ENCODE measurements around the gene YWHAH. TPM values are rescaled to one million over a fixed set of nuclear protein-coding genes. Genes with fewer than 3 reads are reported as not detected.

YWHAH gene
- total and polyA plus RNA-seq, 2 of the 4 experiments (the other 2 are of a cell fraction): 147 to 173 TPM

DNA sequence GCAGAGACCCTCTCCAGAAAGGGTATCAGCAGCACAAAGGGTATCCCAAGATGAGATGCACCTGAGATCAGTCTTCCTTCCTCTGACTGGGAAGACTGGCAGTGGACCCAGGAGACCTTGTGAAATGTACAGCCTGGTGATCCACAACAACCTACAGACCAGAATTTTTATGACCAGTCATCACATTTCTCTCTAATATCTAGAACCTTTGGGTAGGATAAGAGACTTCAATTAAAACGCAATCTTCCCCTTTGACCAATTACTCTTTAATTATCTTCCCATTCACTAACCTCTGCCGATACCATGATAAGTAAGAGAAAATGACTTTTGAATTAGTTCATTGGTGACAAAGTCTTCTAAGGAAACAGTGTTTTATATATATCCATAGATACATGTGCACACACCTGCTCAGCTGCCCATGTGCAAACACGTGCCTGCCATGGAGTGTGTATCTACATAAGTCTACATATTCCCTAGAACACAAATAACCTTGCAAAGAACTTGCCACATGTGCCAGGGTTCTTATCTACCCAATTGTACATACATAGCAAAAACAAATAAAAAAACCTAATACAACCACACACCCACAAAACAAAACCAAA lies 54.5 kb downstream of the YWHAH start:
- no CpG with 5 or more reads among the region's 3 CpGs for WGBS, 2 experiments (ENCODE audit: extremely low coverage in 2 of 2, insufficient read length in 1 of 2)
- Histone ChIP-seq H3K9me1 (ENCODE audit: insufficient read depth, low read length) (no peaks in the 10 kb centered on the region), H3K27me3 (ENCODE audit: control insufficient read depth, insufficient read depth, low read length) (peaks cover 9% of the 10 kb centered on the region), H2BK15ac (ENCODE audit: low read depth, low read length) (no peak overlapping the region), H2BK20ac (ENCODE audit: low read depth, low read length) (no peak overlapping the region), H3K18ac (ENCODE audit: low read depth, low read length) (no peak overlapping the region), H4K20me1 (ENCODE audit: insufficient read depth, low read length) (no peaks in the 10 kb centered on the region), H3K9me3 (ENCODE audit: control insufficient read depth, insufficient read depth, low read length) (no peaks in the 10 kb centered on the region), H3K4me1 (ENCODE audit: control insufficient read depth, insufficient read depth, low read length) (no peaks in the 10 kb centered on the region), H3K9ac (ENCODE audit: low read depth, low read length) (no peak overlapping the region), H3K4me3 (ENCODE audit: insufficient read depth, low read depth, low read length) (no peak overlapping the region), H3K23ac (ENCODE audit: low read depth, low read length) (no peak overlapping the region), H3K4me2 (ENCODE audit: low read depth, low read length) (no peak overlapping the region), H2BK5ac (ENCODE audit: low read depth, low read length, poor library complexity, severe bottlenecking) (no peak overlapping the region), H3K79me1 (ENCODE audit: low read depth in 1 of 2, low read length in 2 of 2) (no peaks in the 10 kb centered on the region), H2AK9ac (replicated peaks; ENCODE audit: low read depth, low read length, poor library complexity) (no peak overlapping the region), H4K91ac (ENCODE audit: insufficient read depth, low read depth, low read length) (no peak overlapping the region), H4K8ac (ENCODE audit: low read depth in 2 of 2, low read length in 2 of 2) (no peak overlapping the region), H2BK120ac (ENCODE audit: low read depth, low read length) (no peak overlapping the region), H2AFZ (replicated peaks; ENCODE audit: low read length, poor library complexity) (no peak overlapping the region), H4K5ac (ENCODE audit: low read depth, low read length) (no peak overlapping the region), H3K36me3 (ENCODE audit: control insufficient read depth, insufficient read depth, low read length) (no peaks in the 10 kb centered on the region), H3K56ac (ENCODE audit: extremely low read depth, insufficient read depth, low read length) (no peak overlapping the region), H2AK5ac (ENCODE audit: low read depth, low read length) (no peak overlapping the region), H3K4ac (ENCODE audit: low read depth, low read length) (no peak overlapping the region), H3K27ac (ENCODE audit: insufficient read depth, low read length) (no peak overlapping the region), H3K14ac (replicated peaks; ENCODE audit: low read depth, low read length) (no peak overlapping the region)
- BruUV-seq (replicated peaks): no TSS peak
- dilution Hi-C loops (cut with HindIII; ENCODE audit: low sequenced_read_pairs, unreplicated experiment) (no loop called here), in situ Hi-C loops (cut with MboI; ENCODE audit: low sequenced_read_pairs) (no loop called here), intact Hi-C loops (cut with micrococcal nuclease) (no loop called here)
- DNase-seq (no peak), ATAC-seq (ENCODE audit: low read depth) (no peak)
- no peak for TF ChIP-seq MXI1 (IDR thresholded peaks at IDR 0.05; ENCODE audit: borderline replicate concordance, low read depth, low read length)
- no peak for TF ChIP-seq CHD1 (IDR thresholded peaks at IDR 0.05; ENCODE audit: low read depth, low read length)
- TF ChIP-seq MAFK (IDR thresholded peaks at IDR 0.05; ENCODE audit: low read depth, low read length): no peak
- no peak for TF ChIP-seq POLR2A (IDR thresholded peaks at IDR 0.05; ENCODE audit: low read depth, low read length)
- no peak for TF ChIP-seq MAZ (IDR thresholded peaks at IDR 0.05; ENCODE audit: borderline replicate concordance, low read depth, low read length)
- TF ChIP-seq BHLHE40 (IDR thresholded peaks at IDR 0.05; ENCODE audit: low read depth, low read length): no peak
- TF ChIP-seq RFX5 (IDR thresholded peaks at IDR 0.05; ENCODE audit: low read depth, low read length): no peak
- TF ChIP-seq, protein P1, sequence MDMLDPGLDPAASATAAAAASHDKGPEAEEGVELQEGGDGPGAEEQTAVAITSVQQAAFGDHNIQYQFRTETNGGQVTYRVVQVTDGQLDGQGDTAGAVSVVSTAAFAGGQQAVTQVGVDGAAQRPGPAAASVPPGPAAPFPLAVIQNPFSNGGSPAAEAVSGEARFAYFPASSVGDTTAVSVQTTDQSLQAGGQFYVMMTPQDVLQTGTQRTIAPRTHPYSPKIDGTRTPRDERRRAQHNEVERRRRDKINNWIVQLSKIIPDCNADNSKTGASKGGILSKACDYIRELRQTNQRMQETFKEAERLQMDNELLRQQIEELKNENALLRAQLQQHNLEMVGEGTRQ (IDR thresholded peaks at IDR 0.05; ENCODE audit: low read depth, low read length): no peak
- no peak for TF ChIP-seq NFE2L2 (IDR thresholded peaks at IDR 0.05; ENCODE audit: low read depth, low read length)
- TF ChIP-seq, protein P2, sequence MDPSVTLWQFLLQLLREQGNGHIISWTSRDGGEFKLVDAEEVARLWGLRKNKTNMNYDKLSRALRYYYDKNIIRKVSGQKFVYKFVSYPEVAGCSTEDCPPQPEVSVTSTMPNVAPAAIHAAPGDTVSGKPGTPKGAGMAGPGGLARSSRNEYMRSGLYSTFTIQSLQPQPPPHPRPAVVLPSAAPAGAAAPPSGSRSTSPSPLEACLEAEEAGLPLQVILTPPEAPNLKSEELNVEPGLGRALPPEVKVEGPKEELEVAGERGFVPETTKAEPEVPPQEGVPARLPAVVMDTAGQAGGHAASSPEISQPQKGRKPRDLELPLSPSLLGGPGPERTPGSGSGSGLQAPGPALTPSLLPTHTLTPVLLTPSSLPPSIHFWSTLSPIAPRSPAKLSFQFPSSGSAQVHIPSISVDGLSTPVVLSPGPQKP (IDR thresholded peaks at IDR 0.05; ENCODE audit: borderline replicate concordance, low read depth, low read length): no peak
- TF ChIP-seq, protein P3, sequence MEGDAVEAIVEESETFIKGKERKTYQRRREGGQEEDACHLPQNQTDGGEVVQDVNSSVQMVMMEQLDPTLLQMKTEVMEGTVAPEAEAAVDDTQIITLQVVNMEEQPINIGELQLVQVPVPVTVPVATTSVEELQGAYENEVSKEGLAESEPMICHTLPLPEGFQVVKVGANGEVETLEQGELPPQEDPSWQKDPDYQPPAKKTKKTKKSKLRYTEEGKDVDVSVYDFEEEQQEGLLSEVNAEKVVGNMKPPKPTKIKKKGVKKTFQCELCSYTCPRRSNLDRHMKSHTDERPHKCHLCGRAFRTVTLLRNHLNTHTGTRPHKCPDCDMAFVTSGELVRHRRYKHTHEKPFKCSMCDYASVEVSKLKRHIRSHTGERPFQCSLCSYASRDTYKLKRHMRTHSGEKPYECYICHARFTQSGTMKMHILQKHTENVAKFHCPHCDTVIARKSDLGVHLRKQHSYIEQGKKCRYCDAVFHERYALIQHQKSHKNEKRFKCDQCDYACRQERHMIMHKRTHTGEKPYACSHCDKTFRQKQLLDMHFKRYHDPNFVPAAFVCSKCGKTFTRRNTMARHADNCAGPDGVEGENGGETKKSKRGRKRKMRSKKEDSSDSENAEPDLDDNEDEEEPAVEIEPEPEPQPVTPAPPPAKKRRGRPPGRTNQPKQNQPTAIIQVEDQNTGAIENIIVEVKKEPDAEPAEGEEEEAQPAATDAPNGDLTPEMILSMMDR (conservative IDR thresholded peaks at IDR 0.05; ENCODE audit: low read depth, low read length): no peak
- TF ChIP-seq RCOR1 (IDR thresholded peaks at IDR 0.05; ENCODE audit: insufficient replicate concordance, low read length): no peak
- TF ChIP-seq CEBPB (IDR thresholded peaks at IDR 0.05; ENCODE audit: low read depth, low read length): no peak
- TF ChIP-seq SMC3 (IDR thresholded peaks at IDR 0.05; ENCODE audit: low read depth, low read length): no peak
- ChIA-PET POLR2A (ENCODE audit: unreplicated experiment) (no interaction called here), CTCF (no interaction called here)
